Neural progenitor cell (in vitro differentiated cells): ENCODE results near the gene HOXB7.

Source experiments
- EZH2 ChIP-seq: fragments of 200-600 bp; sonication (generic); IDR thresholded peaks from 2 replicates; pipeline ENCODE4 v1.6.1; 2017; ENCODE audit warnings: antibody characterized with exemption, mild to moderate bottlenecking, moderate library complexity
- TF ChIP-seq, protein P1 (sequence below): fragments of 200-600 bp; sonication (generic); IDR thresholded peaks from 2 replicates; pipeline ENCODE4 v1.5.1; 2017; ENCODE audit warnings: antibody characterized with exemption, mild to moderate bottlenecking

GRCh38 chr17:48558831-48559121, 52.0 kb downstream of the HOXB7 start:
- TF ChIP-seq, protein P1, sequence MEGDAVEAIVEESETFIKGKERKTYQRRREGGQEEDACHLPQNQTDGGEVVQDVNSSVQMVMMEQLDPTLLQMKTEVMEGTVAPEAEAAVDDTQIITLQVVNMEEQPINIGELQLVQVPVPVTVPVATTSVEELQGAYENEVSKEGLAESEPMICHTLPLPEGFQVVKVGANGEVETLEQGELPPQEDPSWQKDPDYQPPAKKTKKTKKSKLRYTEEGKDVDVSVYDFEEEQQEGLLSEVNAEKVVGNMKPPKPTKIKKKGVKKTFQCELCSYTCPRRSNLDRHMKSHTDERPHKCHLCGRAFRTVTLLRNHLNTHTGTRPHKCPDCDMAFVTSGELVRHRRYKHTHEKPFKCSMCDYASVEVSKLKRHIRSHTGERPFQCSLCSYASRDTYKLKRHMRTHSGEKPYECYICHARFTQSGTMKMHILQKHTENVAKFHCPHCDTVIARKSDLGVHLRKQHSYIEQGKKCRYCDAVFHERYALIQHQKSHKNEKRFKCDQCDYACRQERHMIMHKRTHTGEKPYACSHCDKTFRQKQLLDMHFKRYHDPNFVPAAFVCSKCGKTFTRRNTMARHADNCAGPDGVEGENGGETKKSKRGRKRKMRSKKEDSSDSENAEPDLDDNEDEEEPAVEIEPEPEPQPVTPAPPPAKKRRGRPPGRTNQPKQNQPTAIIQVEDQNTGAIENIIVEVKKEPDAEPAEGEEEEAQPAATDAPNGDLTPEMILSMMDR: no peak
- TF ChIP-seq EZH2: no peak
